ENCODE results near the gene ZGPAT. TPM values are rescaled to one million over a fixed set of nuclear protein-coding genes. Genes with fewer than 3 reads are reported as not detected.

ZGPAT gene
- total RNA-seq, 6 experiments from 2014 or later = 18.7 to 68.9 (median 31.9) TPM

- Histone ChIP-seq H3K27me3 (no peaks in the 10 kb centered on the region), H3K9me3 (no peaks in the 10 kb centered on the region), H3K4me3 (no peak overlapping the region), H3K4me1 (no peaks in the 10 kb centered on the region), H3K36me3 (no peaks in the 10 kb centered on the region), H3K27ac (peak overlapping the region; percentile 71 to 91 (median 72))
- TF ChIP-seq, protein P1, sequence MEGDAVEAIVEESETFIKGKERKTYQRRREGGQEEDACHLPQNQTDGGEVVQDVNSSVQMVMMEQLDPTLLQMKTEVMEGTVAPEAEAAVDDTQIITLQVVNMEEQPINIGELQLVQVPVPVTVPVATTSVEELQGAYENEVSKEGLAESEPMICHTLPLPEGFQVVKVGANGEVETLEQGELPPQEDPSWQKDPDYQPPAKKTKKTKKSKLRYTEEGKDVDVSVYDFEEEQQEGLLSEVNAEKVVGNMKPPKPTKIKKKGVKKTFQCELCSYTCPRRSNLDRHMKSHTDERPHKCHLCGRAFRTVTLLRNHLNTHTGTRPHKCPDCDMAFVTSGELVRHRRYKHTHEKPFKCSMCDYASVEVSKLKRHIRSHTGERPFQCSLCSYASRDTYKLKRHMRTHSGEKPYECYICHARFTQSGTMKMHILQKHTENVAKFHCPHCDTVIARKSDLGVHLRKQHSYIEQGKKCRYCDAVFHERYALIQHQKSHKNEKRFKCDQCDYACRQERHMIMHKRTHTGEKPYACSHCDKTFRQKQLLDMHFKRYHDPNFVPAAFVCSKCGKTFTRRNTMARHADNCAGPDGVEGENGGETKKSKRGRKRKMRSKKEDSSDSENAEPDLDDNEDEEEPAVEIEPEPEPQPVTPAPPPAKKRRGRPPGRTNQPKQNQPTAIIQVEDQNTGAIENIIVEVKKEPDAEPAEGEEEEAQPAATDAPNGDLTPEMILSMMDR (IDR thresholded peaks at IDR 0.05) = no peak
- TF ChIP-seq POLR2A (IDR thresholded peaks at IDR 0.05) = no peak
- WGBS (ENCODE audit: insufficient coverage, low coverage, low lambda C conversion rate, missing lambda C conversion rate) = 67% methylated on average over 3 of the region's 21 CpGs
- DNase-seq = no peak
- ATAC-seq = no peak
- intact Hi-C loops (cut with DNase I) = no loop called here
These were observed 22.4 kb upstream of the ZGPAT start for GRCh38 chr20:63685269-63686026.

- DNase-seq (no peak), ATAC-seq (no peak)
- intact Hi-C loops (cut with DNase I) = no loop called here
- Histone ChIP-seq H3K9me3 (no peaks in the 10 kb centered on the region), H3K36me3 (no peaks in the 10 kb centered on the region), H3K4me1 (no peaks in the 10 kb centered on the region), H3K27me3 (no peaks in the 10 kb centered on the region), H3K27ac (peak overlapping the region; percentile 71 to 91 (median 72)), H3K4me3 (no peak overlapping the region)
- WGBS (ENCODE audit: insufficient coverage, low coverage, low lambda C conversion rate, missing lambda C conversion rate) = no CpG with 5 or more reads among the region's 24 CpGs
- no peak for TF ChIP-seq POLR2A (IDR thresholded peaks at IDR 0.05)
- TF ChIP-seq, protein P1 (IDR thresholded peaks at IDR 0.05) = no peak
These were observed 21.7 kb upstream of the ZGPAT start for GRCh38 chr20:63686094-63686491.

GRCh38 chr20:63686492-63687321 lies 21.1 kb upstream of the ZGPAT start:
- ATAC-seq = peak; percentile 56 to 62 (median 58)
- Histone ChIP-seq H3K4me3 (no peak overlapping the region), H3K36me3 (no peaks in the 10 kb centered on the region), H3K4me1 (no peaks in the 10 kb centered on the region), H3K9me3 (no peaks in the 10 kb centered on the region), H3K27me3 (no peaks in the 10 kb centered on the region), H3K27ac (peak overlapping the region; percentile 71 to 91 (median 72))
- 66% methylated on average over 11 of the region's 45 CpGs for whole genome bisulfite sequencing (ENCODE audit: insufficient coverage, low coverage, low lambda C conversion rate, missing lambda C conversion rate)
- no peak for TF ChIP-seq POLR2A (IDR thresholded peaks at IDR 0.05)
- TF ChIP-seq, protein P1 (IDR thresholded peaks at IDR 0.05) = no peak
- peak in 2 of 3 donors; percentile 78 to 81 for DNase-seq
- intact Hi-C loops (cut with DNase I) = no loop called here

DNA sequence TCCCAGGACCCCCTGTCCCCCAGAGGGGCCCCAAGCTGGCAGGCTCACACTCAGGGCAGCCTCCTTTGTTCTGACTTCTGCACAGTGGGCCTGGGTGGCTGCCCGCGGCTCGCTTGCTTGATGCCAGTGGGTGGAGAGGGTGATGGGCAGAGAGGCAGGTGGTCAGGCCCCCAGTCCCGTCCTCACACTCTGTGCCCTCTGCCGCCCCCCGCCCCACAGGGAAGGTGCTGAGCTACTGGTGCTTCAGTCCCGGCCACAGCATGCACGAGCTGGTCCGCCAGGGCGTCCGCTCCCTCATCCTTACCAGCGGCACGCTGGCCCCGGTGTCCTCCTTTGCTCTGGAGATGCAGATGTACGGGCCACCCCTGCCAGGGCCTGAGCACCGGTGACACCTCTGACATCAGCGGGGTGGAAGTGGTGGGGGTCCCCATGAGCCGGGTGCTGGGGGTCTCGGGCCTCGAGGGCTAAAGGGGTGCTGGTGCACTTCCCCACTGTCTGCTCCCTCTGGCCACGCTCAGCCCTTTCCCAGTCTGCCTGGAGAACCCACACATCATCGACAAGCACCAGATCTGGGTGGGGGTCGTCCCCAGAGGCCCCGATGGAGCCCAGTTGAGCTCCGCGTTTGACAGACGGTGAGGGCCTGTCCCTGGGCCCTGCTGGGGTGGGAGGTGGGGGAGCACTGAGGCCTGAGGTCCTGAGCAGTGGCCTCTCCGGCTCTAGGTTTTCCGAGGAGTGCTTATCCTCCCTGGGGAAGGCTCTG lies 20.2 kb upstream of the ZGPAT start:
- intact Hi-C loops (cut with DNase I) = no loop called here
- peak overlapping the region; percentile 58 to 91 (median 71) for H3K27ac ChIP-seq
- DNase-seq (no peak), ATAC-seq (no peak)
- H3K4me1 ChIP-seq = no peaks in the 10 kb centered on the region
- no peaks in the 10 kb centered on the region for H3K27me3 ChIP-seq
- 100% methylated on average over 1 of the region's 29 CpGs for WGBS (ENCODE audit: insufficient coverage, low coverage, low lambda C conversion rate, missing lambda C conversion rate)
- H3K9me3 ChIP-seq = no peaks in the 10 kb centered on the region
- TF ChIP-seq, protein P1 (IDR thresholded peaks at IDR 0.05) = no peak
- no peak for TF ChIP-seq POLR2A (IDR thresholded peaks at IDR 0.05)
- H3K4me3 ChIP-seq = no peak overlapping the region
- no peaks in the 10 kb centered on the region for H3K36me3 ChIP-seq

Data from right lobe of liver (tissue), 6 donors.